Eye (tissue), 1 donor: ENCODE data around the gene MYL12B.
"Not testable (repeated sequence)": the region's sequence is repeated elsewhere in the genome, so short reads cannot be mapped to it uniquely, and the experiment has no call there.

Source experiments
- DNase-seq: peaks from one replicate; pipeline ENCODE4 v3.0.0-alpha.2; 2015

Gene MYL12B

GRCh38 chr18:3261373-3262233, at the start of gene MYL12B:
Gene MYL12B, plus strand, starts transcription at chr18:3262133. Its CDS starts 10,766 bp downstream, at chr18:3272899.
- peak; percentile 94 for DNase-seq

- no peak for DNase-seq
Observed at GRCh38 chr18:3212657-3213056, 49.3 kb upstream of the MYL12B start.

DNA sequence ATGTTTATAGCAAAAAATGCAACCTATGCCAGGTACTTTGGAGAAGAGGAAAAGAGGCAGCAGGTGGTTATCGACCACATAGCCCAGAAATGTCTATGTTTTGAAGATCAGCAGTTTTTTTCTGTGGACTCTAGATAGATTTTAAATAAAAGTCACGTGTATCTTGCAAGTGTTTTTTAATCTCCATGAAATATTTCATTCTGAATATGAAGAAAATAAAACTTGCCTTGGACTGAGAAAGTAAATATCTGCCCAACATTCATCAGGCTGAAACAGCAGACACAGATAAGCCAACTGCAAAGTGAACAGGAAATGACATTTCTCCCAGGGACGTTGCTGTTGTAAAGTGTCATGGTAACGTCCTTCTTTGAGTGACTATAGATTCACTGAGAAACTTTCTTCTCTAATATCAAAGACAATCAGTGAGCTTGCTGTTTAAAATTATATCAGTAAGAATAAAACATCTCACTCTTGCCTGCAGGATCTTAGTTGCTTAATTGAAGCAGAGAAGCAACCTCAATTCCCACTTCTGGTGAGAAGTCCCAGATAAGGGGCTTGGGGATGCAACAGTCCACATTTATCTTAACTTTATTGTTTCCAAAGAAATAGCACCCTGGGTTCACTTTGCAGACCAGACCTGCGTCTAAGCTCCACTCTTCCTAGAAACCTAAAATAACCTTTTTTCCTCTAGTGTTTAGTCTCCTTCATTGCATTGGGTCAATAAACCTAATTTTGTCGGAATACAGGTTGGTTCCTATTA, 48.5 kb upstream of the MYL12B start:
- no peak for DNase-seq

GRCh38 chr18:3214855-3215637, 46.9 kb upstream of the MYL12B start:
- DNase-seq, result no peak

DNA sequence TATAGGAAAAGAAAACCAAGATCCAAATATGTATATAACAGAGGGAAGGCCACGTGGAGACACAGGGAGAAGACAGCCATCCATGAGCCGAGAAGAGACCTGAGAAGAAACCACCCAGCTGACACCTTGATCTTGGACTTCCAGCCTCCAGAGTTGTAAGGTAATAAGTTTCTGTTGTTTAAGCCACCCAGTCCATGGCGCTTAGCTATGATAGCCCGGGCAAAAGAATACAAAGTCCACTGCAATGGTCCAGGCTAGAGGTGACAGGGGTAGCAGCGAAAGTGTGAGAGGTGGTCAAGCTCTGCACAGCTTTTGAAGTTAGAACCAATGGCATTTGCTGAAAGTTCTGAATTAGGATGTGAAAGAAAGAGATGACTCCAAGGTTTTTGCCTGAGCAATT, 44.9 kb upstream of the MYL12B start:
- no peak for DNase-seq

DNA sequence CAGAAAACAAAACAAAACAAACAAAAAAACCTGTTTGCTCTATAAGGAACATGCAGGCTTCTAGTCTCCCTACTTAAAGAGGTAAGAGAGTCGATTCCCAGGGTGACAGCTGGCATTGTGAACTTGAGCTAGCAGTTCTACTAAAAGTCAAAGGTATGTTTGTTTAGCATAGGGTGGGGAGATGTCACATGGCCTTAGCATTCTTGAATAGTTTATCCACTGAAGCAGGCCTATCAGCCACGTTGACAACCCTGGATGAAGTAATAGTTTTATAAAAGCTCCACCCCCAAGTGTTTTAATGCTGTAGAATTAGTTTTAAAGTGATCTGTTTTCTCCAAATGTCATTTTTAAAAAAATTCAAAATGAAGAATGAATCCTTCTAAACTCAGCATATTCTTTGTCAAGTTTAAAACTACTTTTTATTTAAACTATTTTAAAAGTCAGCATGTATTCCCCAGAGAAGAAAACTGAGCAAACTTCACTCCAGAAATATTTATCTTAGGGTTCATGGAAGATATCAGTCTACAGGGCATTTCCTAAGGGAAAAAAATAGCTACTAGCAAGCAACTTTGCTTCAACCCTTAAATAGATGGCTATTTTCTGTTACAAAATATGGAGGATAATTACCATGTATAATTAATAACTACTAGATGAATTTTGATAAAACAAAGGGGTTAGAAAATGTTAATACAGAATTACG, 43.8 kb upstream of the MYL12B start:
- DNase-seq, result no peak

- no peak for DNase-seq
Observed at GRCh38 chr18:3218819-3219218, 43.1 kb upstream of the MYL12B start.

- DNase-seq, result no peak
Observed at GRCh38 chr18:3219241-3219630, 42.7 kb upstream of the MYL12B start.

DNA sequence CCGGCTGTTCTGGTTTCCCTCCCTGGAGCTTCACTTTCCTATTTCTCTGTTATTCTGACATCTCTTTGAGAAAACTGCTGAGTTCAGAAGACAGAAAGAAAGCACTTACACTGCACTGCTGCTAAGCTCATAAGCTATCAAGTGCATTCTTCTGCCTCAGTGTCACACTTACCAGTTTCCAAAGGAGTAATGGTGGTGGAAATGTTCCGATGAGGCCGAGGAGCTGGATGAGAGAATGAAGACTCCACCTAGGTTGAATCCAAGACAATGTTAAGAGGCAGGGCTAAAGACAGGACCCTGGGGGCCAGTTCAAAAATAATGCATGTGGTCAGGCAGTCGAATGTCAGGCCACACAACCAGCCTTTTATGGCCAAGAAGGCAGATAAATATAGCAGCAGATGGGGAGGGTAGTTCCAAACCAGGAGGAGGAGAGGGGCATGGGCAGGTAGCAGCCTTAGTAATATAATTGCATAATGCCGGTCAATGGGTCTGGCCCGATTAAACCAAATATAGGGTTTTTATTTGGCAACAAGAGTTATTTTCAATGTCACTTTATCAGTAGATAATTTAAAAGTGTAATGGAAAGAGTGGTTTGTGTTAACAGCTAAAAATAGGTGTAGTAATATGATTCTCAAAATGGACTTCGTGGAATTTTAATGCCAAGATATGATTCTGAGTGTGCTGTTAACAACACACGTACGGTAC, 42.1 kb upstream of the MYL12B start, which contains the start of gene MYOM1:
Gene MYOM1 (minus strand): TSS at position 338 of the 705 bp plus-strand sequence. CDS start 4,745 bp downstream, outside the sequence.
- DNase-seq, result no peak

GRCh38 chr18:3220868-3221267, 41.1 kb upstream of the MYL12B start:
- DNase-seq, result not testable (repeated sequence)

- DNase-seq, result no peak
Observed at GRCh38 chr18:3221496-3221895, 40.4 kb upstream of the MYL12B start.

DNA sequence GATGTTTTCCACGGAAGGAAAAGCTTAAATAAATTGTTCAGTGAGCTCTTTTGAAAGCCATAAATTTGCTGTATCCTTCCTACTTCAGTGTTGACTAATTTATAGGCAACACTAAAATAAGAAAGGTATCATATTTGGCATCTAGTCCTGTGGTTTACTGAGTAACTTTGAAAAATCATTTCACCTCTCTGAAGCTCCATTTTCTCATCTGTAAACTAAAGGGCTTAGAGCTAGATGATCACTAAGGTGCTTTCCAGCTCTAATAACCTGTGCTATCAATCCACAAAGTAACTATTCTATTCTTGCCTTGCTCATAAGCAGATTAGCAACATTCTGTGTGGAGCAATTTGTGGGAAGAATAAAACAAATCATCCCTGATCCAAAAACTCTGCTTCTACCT, 38.6 kb upstream of the MYL12B start:
- no peak for DNase-seq

GRCh38 chr18:3224223-3224622, 37.7 kb upstream of the MYL12B start:
- no peak for DNase-seq

- DNase-seq, result no peak
Observed at GRCh38 chr18:3225588-3225987, 36.3 kb upstream of the MYL12B start.

DNA sequence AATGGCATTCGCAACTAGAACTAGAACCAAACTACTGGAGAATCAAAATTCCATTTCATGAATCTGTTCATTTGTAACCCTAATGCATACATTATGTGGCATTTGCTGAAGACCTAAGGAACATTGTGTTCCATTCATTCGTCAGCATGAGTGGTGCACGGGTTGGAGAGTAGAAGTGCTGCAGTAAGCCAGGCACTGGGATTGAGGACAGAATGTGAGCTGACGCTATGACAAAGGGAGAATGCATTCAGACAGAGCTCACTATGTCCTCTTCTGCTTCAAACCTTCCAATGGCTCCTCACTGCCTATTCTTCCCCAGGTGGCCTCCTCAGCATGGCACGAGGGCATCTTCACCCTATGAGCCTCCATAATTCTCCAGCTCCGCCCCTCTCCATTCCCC, 35.9 kb upstream of the MYL12B start:
- DNase-seq, result no peak

DNA sequence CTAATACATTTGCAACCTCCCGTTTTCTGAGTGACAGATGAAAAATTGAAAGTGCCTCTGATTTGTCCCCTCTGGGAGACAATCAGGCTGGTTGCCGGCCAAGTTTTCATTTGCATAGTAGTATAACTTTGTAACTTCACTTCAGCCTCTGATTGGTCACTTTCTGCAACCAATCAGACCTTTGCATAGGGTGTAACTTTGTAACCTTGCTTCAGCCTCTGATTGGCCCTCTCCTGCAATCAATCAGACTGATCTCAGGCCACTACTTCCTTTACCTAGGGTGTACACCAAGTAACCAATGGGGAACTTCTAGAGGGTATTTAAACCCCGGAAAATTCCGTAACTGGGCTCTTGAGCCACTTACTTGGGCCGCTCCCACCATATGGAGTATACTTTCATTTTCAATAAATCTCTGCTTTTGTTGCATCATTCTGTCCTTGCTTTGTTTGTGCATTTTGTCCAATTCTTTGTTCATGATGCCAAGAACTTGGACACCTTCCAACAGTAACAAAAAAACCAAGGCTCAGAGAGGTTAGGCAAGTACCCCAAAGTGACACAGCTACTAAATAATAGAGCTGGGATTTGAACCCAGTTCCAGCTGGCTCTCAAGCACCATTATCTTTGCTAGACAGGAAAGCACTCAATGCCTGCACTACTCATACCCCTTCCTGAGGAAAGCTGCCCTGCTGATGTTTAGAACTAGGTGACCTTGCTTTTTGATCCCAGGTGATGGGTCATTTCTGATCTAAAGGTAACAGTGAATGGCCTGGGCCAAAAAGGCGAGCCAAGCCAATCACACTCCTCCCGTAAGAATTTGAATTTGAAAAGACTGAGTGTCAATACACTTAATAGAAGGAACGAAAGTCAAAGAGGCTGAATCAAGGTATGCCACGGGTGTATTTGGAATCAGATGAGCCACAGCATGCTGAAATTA, 31.3 kb upstream of the MYL12B start:
- DNase-seq, result no peak

DNA sequence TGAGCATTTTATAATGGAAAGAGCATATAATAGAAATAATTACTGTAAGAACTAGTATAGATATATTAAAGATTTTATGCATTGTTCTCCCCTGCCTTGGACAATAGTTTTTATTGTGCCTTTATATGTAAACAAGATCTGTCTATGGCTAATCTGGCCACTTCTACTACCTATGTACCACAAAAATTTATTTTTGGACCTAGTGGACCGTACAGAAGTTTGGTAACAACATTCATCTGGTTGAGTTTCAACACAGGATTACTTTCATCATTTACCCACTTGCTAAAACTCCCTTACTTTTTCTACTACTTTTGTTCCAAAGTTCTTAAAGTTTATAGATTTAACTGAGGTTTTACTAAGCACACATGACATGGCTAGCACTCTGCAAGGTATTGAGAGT, 28.9 kb upstream of the MYL12B start:
- DNase-seq, result no peak

GRCh38 chr18:3233433-3234168, 28.3 kb upstream of the MYL12B start:
- DNase-seq, result no peak

DNA sequence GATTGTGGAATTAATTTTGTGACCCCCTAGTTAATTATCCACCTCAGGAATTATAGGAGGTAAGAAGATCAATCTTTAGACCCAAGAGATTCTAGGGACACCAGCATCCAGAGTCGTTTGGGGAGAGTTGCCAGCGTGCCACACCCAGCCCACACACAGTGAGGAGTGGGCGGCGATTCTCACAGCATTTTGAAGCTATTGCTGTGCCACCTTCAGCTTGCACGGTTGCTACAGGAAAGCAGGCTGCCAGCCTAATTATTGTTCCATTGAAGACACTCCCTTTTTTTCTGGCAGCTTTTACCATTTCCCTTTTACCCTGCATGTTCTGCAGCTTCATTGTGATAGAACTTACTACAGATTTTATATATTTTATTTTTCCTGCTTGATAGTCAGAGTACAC, 27.5 kb upstream of the MYL12B start:
- DNase-seq, result no peak

DNA sequence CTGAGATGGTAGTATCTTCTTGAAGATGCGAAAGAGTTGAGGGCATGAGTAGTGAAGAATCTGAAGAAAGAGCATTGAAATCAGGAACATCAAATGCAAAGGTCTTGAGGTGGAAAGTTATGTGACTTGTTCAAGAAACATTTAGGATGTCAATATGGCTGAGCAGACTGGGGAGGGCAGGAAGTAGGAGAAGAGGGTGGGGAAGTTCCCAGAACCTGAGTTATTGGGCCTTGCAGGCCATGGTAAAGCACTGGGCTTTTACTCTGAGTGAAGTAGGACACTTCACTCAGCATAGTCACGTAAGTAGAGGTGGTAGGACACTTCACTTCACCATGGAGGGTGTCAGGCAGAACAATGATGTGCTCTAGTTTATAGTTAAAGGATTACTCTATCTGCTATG, 26.1 kb upstream of the MYL12B start:
- no peak for DNase-seq
